K562 (cell line): Measurements from ENCODE around the gene NUCB2. TPM values are rescaled to one million over a fixed set of nuclear protein-coding genes. Genes with fewer than 3 reads are reported as not detected.

Experiments
- CAMTA2 ChIP-seq: fragments of 250-450 bp; sonication (Bioruptor Pico); conservative IDR thresholded peaks from 2 replicates; pipeline ENCODE4 v1.5.1; 2022
- CEBPB ChIP-seq: fragments of 450-650 bp; IDR thresholded peaks from 2 replicates; pipeline ENCODE4 v1.6.1; 2016; ENCODE audit warnings: missing genetic modification characterization, missing compliant biosample characterization
- EP300 ChIP-seq: IDR thresholded peaks from 2 replicates; pipeline ENCODE4 v1.6.1; 2012; ENCODE audit warnings: low read length, improper control_type of control experiment
- HMG20B ChIP-seq: fragments of 250-450 bp; sonication (Bioruptor Pico); IDR thresholded peaks from 2 replicates; pipeline ENCODE4 v1.5.0; 2021; ENCODE audit warnings: mild to moderate bottlenecking
- KLF16 ChIP-seq: IDR thresholded peaks from 2 replicates; pipeline ENCODE4 v1.6.1; 2016; ENCODE audit warnings: antibody characterized with exemption
- L3MBTL2 ChIP-seq: fragments of 450-650 bp; IDR thresholded peaks from 2 replicates; pipeline ENCODE4 v1.6.1; 2016; ENCODE audit warnings: mild to moderate bottlenecking, moderate library complexity
- NCOA6 ChIP-seq: fragments of 450-650 bp; IDR thresholded peaks from 2 replicates; pipeline ENCODE4 v1.6.1; 2017; ENCODE audit warnings: mild to moderate bottlenecking
- POU5F1 ChIP-seq: fragments of 150-350 bp; IDR thresholded peaks from 2 replicates; pipeline ENCODE4 v1.6.1; 2014; ENCODE audit warnings: borderline replicate concordance, low read length, low read depth, mild to moderate bottlenecking; ENCODE audit not compliant: partially characterized antibody
- SMAD4 ChIP-seq: fragments of 250-450 bp; sonication (Bioruptor Pico); conservative IDR thresholded peaks from 2 replicates; pipeline ENCODE4 v1.8.0; 2021; ENCODE audit warnings: inconsistent platforms, mild to moderate bottlenecking, moderate library complexity
- SRF ChIP-seq, 2 experiments: fragments of 250-450, 450-650 bp in 1 of 2; sonication (Bioruptor Pico) in 1 of 2; sonication (generic) in 1 of 2; formaldehyde crosslinking; IDR thresholded peaks; 2 replicates each; pipeline versions ENCODE4 v1.5.0 to v1.5.1; 2020 to 2022; ENCODE audit warnings: mild to moderate bottlenecking in 1 of 2, missing genetic modification reagents in 1 of 2
- ZFP1 ChIP-seq: fragments of 450-650 bp; formaldehyde crosslinking; IDR thresholded peaks from 2 replicates; pipeline ENCODE4 v1.4.0; 2020; ENCODE audit warnings: mild to moderate bottlenecking, mixed read lengths
- ZNF175 ChIP-seq: fragments of 200-800 bp; sonication (Bioruptor generic); IDR thresholded peaks from 2 replicates; pipeline ENCODE4 v1.6.1; 2016; ENCODE audit warnings: low read depth, mild to moderate bottlenecking, missing genetic modification characterization, missing compliant biosample characterization
- ZNF41 ChIP-seq: fragments of 250-450 bp; sonication (Bioruptor Pico); conservative IDR thresholded peaks from 2 replicates; pipeline ENCODE4 v1.4.0; 2020; ENCODE audit warnings: mild to moderate bottlenecking
- ZNF644 ChIP-seq: fragments of 200-800 bp; sonication (Bioruptor generic); IDR thresholded peaks from 2 replicates; pipeline ENCODE4 v1.6.1; 2016; ENCODE audit warnings: low read depth, missing genetic modification characterization, missing compliant biosample characterization
- ZNF830 ChIP-seq: fragments of 250-450 bp; sonication (Bioruptor Pico); IDR thresholded peaks from 2 replicates; pipeline ENCODE4 v1.5.0; 2021; ENCODE audit warnings: mild to moderate bottlenecking
- polyA plus RNA-seq, 8 experiments: library from polyadenylated mRNA; depleted of rRNA in 4 of 8; stranded (reverse) in 5 of 8; unstranded in 3 of 8; fragments of >200 nt; fragmentation: Nextera tagmentation in 2 of 8; fragmentation: Illumina TruSeq in 1 of 8; extraction: Ambion mirVana in 2 of 8; extraction: Trizol in 1 of 8; gene quantifications; 2 replicates each; pipeline versions ENCODE4 v1.2.1 to v1.2.3, GENCODE V29; 2011 to 2014; ENCODE audit warnings: inconsistent platforms in 1 of 8, missing spikeins in 1 of 8
- total RNA-seq, 7 experiments: library from RNA; depleted of rRNA in 6 of 7; stranded (reverse); fragments of >200 nt in 6 of 7; fragmentation: Illumina TruSeq in 2 of 7; extraction: Trizol in 2 of 7; gene quantifications; 2 replicates each; pipeline versions ENCODE4 v1.2.1 to v1.2.3, GENCODE V29; 2011 to 2021; ENCODE audit warnings: low replicate concordance in 1 of 7
- TF ChIP-seq, protein P1 (sequence below): fragments of 450-650 bp; IDR thresholded peaks from 2 replicates; pipeline ENCODE4 v1.6.1; 2017; ENCODE audit warnings: antibody characterized with exemption
- TF ChIP-seq, protein P2 (sequence below): fragments of 450-650 bp; IDR thresholded peaks from 2 replicates; pipeline ENCODE4 v1.6.1; 2017; ENCODE audit warnings: antibody characterized with exemption, mild to moderate bottlenecking
- TF ChIP-seq, protein P3 (sequence below): sonication (generic); formaldehyde crosslinking; IDR thresholded peaks from 2 replicates; pipeline ENCODE4 v1.8.0; 2022; ENCODE audit warnings: missing genetic modification reagents, mild to moderate bottlenecking, moderate library complexity, borderline replicate concordance
- TF ChIP-seq, protein P4 (sequence below): fragments of 450-650 bp; IDR thresholded peaks from 2 replicates; pipeline ENCODE4 v1.6.1; 2016; ENCODE audit warnings: low read depth, mild to moderate bottlenecking, moderate library complexity
- TF ChIP-seq, protein P5 (sequence below): fragments of 250-450 bp; sonication (Bioruptor Pico); IDR thresholded peaks from 2 replicates; pipeline ENCODE4 v1.5.0; 2021

The NUCB2 gene
- total and polyA plus RNA-seq, 9 of the 15 experiments (the other 6 are each of a cell fraction or from before 2014, with no cell fraction given), result 54.0 to 108 (median 84.6) TPM

DNA sequence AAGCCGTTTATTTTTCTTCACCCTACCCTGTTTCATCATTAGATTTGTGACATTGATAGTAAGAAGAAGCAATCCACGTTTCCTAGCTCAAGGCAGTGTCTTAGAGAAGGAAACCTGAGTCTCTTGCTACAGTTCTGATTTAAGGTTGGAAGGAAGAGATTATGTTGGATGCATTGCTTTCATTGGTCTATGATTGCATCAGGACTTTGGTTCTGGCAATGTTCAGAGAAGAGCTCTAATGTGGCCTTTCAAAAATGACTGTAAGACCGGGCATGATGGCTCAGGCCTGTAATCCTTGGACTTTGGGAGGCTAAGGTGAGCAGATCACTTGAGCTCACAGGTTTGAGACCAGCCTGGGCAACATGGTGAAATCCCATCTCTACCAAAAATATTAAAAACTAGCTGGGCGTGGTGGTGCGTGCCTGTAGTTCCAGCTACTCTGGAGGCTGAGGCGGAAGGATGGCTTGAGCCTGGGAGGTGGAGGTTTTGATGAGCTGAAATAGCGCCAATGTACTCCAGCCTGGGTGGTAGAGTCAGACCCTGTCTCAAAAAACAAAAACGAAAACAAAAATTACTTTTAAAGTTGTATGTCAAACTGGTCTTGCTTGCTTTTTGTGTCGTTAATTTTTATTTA, 4.1 kb downstream of the NUCB2 start (continued):
- TF ChIP-seq, protein P1, sequence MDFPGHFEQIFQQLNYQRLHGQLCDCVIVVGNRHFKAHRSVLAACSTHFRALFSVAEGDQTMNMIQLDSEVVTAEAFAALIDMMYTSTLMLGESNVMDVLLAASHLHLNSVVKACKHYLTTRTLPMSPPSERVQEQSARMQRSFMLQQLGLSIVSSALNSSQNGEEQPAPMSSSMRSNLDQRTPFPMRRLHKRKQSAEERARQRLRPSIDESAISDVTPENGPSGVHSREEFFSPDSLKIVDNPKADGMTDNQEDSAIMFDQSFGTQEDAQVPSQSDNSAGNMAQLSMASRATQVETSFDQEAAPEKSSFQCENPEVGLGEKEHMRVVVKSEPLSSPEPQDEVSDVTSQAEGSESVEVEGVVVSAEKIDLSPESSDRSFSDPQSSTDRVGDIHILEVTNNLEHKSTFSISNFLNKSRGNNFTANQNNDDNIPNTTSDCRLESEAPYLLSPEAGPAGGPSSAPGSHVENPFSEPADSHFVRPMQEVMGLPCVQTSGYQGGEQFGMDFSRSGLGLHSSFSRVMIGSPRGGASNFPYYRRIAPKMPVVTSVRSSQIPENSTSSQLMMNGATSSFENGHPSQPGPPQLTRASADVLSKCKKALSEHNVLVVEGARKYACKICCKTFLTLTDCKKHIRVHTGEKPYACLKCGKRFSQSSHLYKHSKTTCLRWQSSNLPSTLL, result no peak
- TF ChIP-seq POU5F1, result no peak
- TF ChIP-seq NCOA6, result no peak
- peak; percentile 79 for TF ChIP-seq SMAD4
- no peak for TF ChIP-seq KLF16
- TF ChIP-seq, protein P2, sequence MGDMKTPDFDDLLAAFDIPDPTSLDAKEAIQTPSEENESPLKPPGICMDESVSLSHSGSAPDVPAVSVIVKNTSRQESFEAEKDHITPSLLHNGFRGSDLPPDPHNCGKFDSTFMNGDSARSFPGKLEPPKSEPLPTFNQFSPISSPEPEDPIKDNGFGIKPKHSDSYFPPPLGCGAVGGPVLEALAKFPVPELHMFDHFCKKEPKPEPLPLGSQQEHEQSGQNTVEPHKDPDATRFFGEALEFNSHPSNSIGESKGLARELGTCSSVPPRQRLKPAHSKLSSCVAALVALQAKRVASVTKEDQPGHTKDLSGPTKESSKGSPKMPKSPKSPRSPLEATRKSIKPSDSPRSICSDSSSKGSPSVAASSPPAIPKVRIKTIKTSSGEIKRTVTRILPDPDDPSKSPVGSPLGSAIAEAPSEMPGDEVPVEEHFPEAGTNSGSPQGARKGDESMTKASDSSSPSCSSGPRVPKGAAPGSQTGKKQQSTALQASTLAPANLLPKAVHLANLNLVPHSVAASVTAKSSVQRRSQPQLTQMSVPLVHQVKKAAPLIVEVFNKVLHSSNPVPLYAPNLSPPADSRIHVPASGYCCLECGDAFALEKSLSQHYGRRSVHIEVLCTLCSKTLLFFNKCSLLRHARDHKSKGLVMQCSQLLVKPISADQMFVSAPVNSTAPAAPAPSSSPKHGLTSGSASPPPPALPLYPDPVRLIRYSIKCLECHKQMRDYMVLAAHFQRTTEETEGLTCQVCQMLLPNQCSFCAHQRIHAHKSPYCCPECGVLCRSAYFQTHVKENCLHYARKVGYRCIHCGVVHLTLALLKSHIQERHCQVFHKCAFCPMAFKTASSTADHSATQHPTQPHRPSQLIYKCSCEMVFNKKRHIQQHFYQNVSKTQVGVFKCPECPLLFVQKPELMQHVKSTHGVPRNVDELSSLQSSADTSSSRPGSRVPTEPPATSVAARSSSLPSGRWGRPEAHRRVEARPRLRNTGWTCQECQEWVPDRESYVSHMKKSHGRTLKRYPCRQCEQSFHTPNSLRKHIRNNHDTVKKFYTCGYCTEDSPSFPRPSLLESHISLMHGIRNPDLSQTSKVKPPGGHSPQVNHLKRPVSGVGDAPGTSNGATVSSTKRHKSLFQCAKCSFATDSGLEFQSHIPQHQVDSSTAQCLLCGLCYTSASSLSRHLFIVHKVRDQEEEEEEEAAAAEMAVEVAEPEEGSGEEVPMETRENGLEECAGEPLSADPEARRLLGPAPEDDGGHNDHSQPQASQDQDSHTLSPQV, result peak; percentile 55; the same call in 1 of the 2 replicates
- TF ChIP-seq ZNF41 (CRISPR knock-in tag), result peak; percentile 60; the same call in 1 of the 2 replicates
- no peak for TF ChIP-seq SRF (CRISPR knock-in tag; IDR thresholded peaks at IDR 0.05)
- TF ChIP-seq CAMTA2 (CRISPR knock-in tag), result no peak
- TF ChIP-seq ZFP1 (CRISPR knock-in tag), result no peak
- TF ChIP-seq, protein P3, sequence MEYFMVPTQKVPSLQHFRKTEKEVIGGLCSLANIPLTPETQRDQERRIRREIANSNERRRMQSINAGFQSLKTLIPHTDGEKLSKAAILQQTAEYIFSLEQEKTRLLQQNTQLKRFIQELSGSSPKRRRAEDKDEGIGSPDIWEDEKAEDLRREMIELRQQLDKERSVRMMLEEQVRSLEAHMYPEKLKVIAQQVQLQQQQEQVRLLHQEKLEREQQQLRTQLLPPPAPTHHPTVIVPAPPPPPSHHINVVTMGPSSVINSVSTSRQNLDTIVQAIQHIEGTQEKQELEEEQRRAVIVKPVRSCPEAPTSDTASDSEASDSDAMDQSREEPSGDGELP (CRISPR knock-in tag), result no peak
- TF ChIP-seq, protein P4, sequence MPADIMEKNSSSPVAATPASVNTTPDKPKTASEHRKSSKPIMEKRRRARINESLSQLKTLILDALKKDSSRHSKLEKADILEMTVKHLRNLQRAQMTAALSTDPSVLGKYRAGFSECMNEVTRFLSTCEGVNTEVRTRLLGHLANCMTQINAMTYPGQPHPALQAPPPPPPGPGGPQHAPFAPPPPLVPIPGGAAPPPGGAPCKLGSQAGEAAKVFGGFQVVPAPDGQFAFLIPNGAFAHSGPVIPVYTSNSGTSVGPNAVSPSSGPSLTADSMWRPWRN, result no peak
- TF ChIP-seq, protein P5, sequence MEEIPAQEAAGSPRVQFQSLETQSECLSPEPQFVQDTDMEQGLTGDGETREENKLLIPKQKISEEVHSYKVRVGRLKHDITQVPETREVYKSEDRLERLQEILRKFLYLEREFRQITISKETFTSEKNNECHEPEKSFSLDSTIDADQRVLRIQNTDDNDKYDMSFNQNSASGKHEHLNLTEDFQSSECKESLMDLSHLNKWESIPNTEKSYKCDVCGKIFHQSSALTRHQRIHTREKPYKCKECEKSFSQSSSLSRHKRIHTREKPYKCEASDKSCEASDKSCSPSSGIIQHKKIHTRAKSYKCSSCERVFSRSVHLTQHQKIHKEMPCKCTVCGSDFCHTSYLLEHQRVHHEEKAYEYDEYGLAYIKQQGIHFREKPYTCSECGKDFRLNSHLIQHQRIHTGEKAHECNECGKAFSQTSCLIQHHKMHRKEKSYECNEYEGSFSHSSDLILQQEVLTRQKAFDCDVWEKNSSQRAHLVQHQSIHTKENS (CRISPR knock-in tag), result no peak
- peak; percentile 50; the same call in 1 of the 2 replicates for TF ChIP-seq CEBPB (tag)
- TF ChIP-seq EP300, result peak; percentile 48; the same call in 1 of the 2 replicates
- TF ChIP-seq ZNF644 (tag), result peak; percentile 27; the same call in 1 of the 2 replicates
- 0 out of 2 replicates have a peak, but pooled peaks have one; percentile 31 for TF ChIP-seq L3MBTL2
- TF ChIP-seq ZNF175 (CRISPR knock-in tag), result peak; percentile 89
- TF ChIP-seq HMG20B (CRISPR knock-in tag), result no peak
- TF ChIP-seq ZNF830, result no peak
